Measurements from ENCODE around the gene STEAP1B.

GRCh38 chr7:22542669-22543068 lies 42.7 kb upstream of the STEAP1B start:
- TF ChIP-seq POLR2AphosphoS5 (IDR thresholded peaks at IDR 0.05; ENCODE audit: borderline replicate concordance, low read depth, low read length), result no peak
- no peak for TF ChIP-seq EZH2 (IDR thresholded peaks at IDR 0.05)
